ENCODE data around the gene RAD51C.
"Not testable (repeated sequence)": the region's sequence is repeated elsewhere in the genome, so short reads cannot be mapped to it uniquely, and the experiment has no call there.

Gene RAD51C

DNA sequence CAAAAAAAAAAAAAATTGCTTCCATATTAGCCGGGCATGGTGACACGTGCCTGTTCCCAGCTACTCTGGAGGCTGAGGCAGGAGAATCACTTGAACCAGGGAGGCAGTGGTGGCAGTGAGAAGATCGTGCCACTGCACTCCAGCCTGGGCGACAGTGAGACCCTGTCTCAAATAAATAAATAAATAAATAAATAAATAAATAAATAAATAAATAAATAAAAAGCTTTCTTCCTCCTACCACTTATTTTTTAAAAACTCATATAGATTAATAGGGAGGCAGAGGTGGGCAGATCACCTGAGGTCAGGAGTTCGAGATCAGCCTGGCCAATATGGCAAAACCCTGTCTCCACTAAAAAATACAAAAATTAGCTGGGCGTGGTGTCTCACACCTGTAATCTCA lies 7.9 kb upstream of the RAD51C start:
- DNase-seq = not testable (repeated sequence)

GRCh38 chr17:58686980-58687379 lies 5.4 kb upstream of the RAD51C start:
- no peak for DNase-seq

- DNase-seq = no peak
These were observed 3.9 kb upstream of the RAD51C start for GRCh38 chr17:58688521-58688920.

- not testable (repeated sequence) for DNase-seq
These were observed 2.4 kb upstream of the RAD51C start for GRCh38 chr17:58690033-58690432.

DNA sequence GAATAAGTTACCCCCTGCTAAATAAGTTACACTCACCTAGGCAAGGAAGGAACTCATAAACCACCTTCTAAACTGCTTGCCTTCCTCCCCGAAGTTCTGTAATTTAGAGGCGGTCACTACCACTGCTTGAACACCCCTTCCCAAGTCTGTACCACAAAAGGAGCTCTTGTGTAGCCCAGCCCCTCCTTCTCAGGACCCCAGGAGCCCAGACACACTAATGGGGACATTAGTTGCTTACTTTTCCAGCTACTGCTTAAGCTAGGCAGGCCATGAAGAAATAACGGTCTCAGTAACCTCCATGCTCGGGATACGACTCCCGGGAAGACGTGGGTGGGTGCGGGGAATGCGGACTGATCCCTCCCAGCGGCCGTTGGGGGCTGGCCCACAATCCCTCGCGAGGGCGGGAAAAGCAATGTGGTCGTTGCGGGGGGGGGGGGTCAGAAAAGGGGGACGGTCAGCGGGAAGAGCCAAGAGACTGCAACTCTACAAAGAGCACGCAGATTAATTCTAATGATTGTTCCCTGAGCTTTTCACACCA lies 632 bp upstream of the RAD51C start, which contains the start of gene TEX14:
TSS of gene TEX14 (minus strand) at position 345 of the 538 bp plus-strand sequence. CDS start 40,044 bp downstream, outside the sequence.
- DNase-seq = no peak

- no peak for DNase-seq
These were observed 806 bp downstream of the RAD51C start for GRCh38 chr17:58693208-58693607.

- no peak for DNase-seq
These were observed 1.3 kb downstream of the RAD51C start for GRCh38 chr17:58693751-58694150.

DNA sequence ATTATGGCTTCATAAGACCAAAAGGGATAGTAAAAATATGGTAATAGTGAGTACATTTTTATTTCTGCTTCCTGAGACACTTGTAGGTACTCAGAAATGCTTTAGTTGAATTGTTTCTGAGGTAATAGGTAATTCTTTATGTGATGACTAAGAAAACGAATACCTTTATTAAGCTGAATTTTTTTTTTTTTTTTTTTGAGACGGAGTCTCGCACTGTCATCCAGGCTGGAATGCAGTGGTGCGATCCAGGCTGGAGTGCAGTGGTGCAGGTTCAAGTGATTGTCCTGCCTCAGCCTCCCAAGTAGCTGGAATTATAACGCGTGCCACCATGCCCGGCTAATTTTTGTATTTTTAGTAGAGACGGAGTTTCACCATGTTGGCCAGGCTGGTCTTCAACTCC lies 1.9 kb downstream of the RAD51C start:
- DNase-seq = no peak

GRCh38 chr17:58694826-58695225 lies 2.4 kb downstream of the RAD51C start:
- DNase-seq = no peak

DNA sequence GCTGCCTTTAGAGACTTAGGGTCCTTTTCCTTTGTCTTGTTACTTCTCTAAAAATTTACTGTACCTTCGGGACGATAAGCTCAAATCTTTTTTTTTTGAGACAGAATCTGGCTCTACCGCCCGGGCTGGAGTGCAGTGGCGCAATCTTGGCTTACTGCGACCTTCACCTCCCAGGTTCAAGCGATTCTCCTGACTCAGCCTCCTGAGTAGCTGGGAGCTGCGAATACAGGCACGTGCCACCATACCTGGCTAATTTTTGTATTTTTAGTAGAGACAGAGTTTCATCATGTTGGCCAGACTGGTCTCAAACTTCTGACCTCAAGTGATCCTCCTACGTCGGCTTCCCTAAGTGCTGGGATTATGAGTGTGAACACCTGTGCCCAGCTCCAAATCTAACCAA lies 7.4 kb downstream of the RAD51C start:
- no peak for DNase-seq

GRCh38 chr17:58702045-58702476 lies 9.7 kb downstream of the RAD51C start:
- no peak for DNase-seq

GRCh38 chr17:58702708-58703107 lies 10.3 kb downstream of the RAD51C start:
- no peak for DNase-seq

DNA sequence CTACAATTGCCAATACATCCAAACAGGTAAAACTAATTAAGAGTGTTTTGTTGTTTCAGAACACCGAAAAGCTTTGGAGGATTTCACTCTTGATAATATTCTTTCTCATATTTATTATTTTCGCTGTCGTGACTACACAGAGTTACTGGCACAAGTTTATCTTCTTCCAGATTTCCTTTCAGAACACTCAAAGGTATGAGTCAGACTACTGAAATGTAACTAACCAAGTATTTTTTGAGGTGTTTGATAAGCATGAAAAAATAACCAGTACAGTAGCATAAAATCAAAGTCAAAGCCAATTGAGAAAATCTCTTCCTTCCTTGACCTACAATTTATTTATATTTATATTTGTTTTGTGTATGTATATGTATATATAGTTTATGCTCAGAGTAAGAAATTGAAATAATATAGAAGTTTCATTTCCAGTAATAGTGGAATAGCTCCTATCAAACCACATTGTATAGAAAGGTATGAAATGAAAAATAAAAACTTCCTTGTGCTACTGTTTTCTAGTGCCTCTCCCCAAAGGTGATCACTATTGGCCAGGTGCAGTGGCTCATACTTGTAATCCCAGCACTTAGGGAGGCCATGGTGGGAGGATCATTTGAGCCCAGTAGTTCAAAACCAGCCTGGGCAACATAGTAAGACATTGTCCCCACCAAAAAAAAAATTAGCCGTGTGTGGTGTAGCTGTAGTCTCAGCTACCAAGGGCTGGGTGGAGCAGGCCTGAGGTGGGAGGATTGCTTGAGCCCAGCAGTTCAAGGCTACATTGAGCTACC lies 10.9 kb downstream of the RAD51C start:
- DNase-seq = no peak

GRCh38 chr17:58703916-58704286 lies 11.5 kb downstream of the RAD51C start:
- no peak for DNase-seq

DNA sequence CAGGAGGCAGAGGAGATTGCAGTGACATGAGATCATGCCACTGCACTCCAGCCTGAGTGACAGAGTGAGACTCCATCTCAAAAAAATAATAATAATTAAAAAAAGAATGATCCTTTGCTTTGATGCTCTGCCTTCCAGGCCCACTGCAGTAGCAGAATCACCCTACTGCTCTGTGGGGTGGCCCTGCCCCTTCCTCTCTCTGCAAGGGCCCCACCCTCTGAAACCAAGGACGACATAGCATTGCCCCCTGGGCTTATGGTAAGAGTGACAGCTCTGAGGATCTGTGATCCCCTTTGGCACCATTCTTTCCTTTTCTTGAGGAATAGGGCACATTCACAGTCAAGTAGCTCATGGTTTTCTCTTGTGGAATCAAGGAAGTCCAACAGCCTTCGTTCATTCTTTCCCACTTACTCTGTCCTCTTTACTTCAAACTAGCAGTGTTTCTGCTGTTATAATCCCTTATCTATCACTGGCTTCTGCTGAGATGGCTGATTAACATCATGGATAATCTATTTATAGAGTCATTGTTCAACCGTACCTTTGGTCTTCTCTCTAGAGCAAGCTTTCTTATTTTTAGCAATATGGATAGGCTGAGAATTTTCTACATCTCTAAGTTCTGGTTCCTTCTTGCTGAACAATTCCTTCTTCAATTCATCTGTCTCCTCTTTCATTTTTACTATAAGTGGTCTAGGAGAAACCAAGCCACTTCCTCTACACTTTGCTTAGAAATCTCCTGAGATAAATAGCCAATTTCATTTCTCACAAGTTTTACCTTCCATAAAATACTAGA lies 14.1 kb downstream of the RAD51C start:
- DNase-seq = no peak

DNA sequence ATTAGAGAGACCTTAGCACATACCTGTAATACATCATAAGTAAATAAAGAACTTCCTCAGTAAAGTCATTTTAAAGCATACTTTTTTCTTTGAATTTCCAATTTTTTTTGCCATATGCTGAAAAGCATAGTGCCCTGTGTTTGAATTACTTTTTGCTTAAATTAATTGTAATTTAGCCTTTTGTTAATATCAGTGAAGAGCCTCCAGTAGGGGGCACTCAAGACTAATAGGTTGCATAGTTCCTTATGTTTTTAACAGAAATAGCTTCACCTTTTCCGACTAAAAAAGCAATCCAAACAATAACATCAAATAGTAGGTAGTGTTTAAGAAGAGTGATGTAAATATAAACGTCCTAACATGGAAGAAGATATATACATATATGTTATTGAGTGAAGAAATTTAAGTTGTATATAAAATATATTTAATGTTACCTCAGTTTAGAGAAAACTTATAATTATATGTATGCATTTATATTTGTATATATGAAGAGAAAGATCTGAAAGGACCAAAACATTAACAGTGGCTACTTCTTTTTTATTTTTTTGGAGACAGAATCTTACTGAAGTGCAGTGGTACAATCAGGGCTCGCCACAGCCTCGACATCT lies 18.6 kb downstream of the RAD51C start:
- no peak for DNase-seq

DNA sequence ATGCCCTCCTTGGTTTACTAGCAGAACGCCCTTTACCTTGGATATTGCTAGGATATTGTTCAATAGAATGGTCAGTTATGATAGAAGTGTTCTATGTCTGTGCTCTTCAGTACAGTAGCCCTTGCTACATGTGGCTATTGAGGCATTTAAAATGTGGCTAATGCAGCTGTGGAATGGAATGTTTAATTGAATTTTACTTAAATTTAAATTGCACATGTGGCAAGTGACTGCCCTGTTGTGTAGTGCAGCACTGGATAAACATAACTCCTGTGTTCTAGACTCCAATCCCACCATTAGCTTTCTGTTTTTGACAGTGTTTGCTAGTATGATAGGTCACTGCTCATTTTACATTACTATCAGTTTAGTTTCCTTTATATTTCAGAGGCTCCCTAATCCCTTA lies 29.9 kb downstream of the RAD51C start:
- DNase-seq = no peak

DNA sequence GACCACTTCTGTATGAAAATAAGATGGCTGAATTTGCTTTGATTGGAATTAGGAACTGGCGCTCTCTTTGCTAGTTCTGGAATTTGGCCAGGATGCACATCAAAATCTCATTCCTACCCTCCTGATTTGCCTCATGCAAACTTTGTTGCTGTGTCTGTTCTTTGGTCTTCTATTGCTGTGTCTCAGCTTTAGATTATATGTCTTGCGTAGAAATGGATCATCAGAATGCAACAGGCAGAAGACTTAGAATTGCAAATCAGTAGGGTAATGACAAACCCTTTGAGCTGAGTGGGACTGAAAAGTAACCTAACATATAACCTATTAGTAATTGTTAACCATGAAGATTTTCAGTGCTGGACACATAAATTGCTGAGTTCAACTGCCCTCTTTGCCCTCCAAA lies 30.3 kb downstream of the RAD51C start:
- DNase-seq = no peak

GRCh38 chr17:58728798-58729197 lies 36.4 kb downstream of the RAD51C start:
- no peak for DNase-seq

GRCh38 chr17:58730937-58731336 lies 38.5 kb downstream of the RAD51C start:
- no peak for DNase-seq

DNA sequence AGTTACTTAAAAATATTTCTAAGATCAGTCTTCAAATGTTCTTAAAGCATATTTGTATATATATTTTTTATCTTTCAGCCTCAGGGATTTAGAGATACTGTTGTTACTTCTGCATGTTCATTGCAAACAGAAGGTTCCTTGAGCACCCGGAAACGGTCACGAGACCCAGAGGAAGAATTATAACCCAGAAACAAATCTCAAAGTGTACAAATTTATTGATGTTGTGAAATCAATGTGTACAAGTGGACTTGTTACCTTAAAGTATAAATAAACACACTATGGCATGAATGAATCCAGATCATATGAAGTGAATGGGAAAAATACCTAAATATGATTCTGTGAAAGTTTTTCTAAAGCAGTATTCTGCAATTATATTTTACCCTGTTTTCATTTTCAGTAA lies 41.6 kb downstream of the RAD51C start:
- DNase-seq = no peak

GRCh38 chr17:58734811-58735210 lies 42.4 kb downstream of the RAD51C start:
- no peak for DNase-seq

GRCh38 chr17:58741121-58741625 lies 48.8 kb downstream of the RAD51C start:
- no peak for DNase-seq

All from activated CD4-positive, alpha-beta T cell treated with anti-CD3 and anti-CD28 coated beads for 1 hour (primary cell).